K562 (cell line): Measurements from ENCODE around the gene ATAD3B. TPM values are rescaled to one million over a fixed set of nuclear protein-coding genes. Genes with fewer than 3 reads are reported as not detected.
A peak's percentile ranks its signal among the peaks of the same experiment; 100 is the strongest.

Experiments used
- FOXP1 ChIP-seq: sonication (generic); formaldehyde crosslinking; IDR thresholded peaks from 2 replicates; pipeline ENCODE4 v1.8.0; 2022; ENCODE audit warnings: mild to moderate bottlenecking, missing genetic modification reagents
- NR4A1 ChIP-seq, 2 experiments: fragments of 250-450 bp in 1 of 2; fragments of 450-650 bp in 1 of 2; sonication (Bioruptor Pico) in 1 of 2; IDR thresholded peaks; 2 replicates each; pipeline versions ENCODE4 v1.4.0 to v1.6.1; 2016 to 2020; ENCODE audit warnings: mild to moderate bottlenecking in 2 of 2, missing compliant biosample characterization in 1 of 2, missing genetic modification characterization in 1 of 2, moderate library complexity in 1 of 2
- POLR2AphosphoS5 ChIP-seq: IDR thresholded peaks from 2 replicates; pipeline ENCODE4 v1.6.1; 2011; ENCODE audit warnings: mild to moderate bottlenecking, low read depth, low read length, moderate library complexity; ENCODE audit not compliant: control insufficient read depth, insufficient read depth
- POLR3A ChIP-seq: IDR thresholded peaks from 2 replicates; pipeline ENCODE4 v1.6.1; 2011; ENCODE audit warnings: borderline replicate concordance, mild to moderate bottlenecking, moderate library complexity; ENCODE audit not compliant: insufficient read length, insufficient read depth; ENCODE audit errors: extremely low read depth
- RBM22 ChIP-seq: fragments of 200-400 bp; formaldehyde crosslinking; IDR thresholded peaks from 2 replicates; pipeline ENCODE4 v1.6.1; 2018; ENCODE audit warnings: low read length, low read depth; ENCODE audit not compliant: poor library complexity, severe bottlenecking
- polyA plus RNA-seq, 8 experiments: library from polyadenylated mRNA; depleted of rRNA in 4 of 8; stranded (reverse) in 5 of 8; unstranded in 3 of 8; fragments of >200 nt; fragmentation: Nextera tagmentation in 2 of 8; fragmentation: Illumina TruSeq in 1 of 8; extraction: Ambion mirVana in 2 of 8; extraction: Trizol in 1 of 8; gene quantifications; 2 replicates each; pipeline versions ENCODE4 v1.2.1 to v1.2.3, GENCODE V29; 2011 to 2014; ENCODE audit warnings: inconsistent platforms in 1 of 8, missing spikeins in 1 of 8
- total RNA-seq, 7 experiments: library from RNA; depleted of rRNA in 6 of 7; stranded (reverse); fragments of >200 nt in 6 of 7; fragmentation: Illumina TruSeq in 2 of 7; extraction: Trizol in 2 of 7; gene quantifications; 2 replicates each; pipeline versions ENCODE4 v1.2.1 to v1.2.3, GENCODE V29; 2011 to 2021; ENCODE audit warnings: low replicate concordance in 1 of 7
- TF ChIP-seq, protein P1 (sequence below): fragments of 200-600 bp; sonication (generic); IDR thresholded peaks from one replicate; pipeline ENCODE4 v1.6.1; 2012; ENCODE audit warnings: mild to moderate bottlenecking, low read depth, low read length, inconsistent platforms
- TF ChIP-seq, protein P2 (sequence below): fragments of 250-450 bp; sonication (Bioruptor Pico); IDR thresholded peaks from 2 replicates; pipeline ENCODE4 v1.8.0; 2021; ENCODE audit warnings: moderate library complexity, mild to moderate bottlenecking, inconsistent platforms
- TF ChIP-seq, protein P3 (sequence below): fragments of 450-650 bp; IDR thresholded peaks from 2 replicates; pipeline ENCODE4 v1.7.1; 2018; ENCODE audit warnings: mild to moderate bottlenecking, low read depth; ENCODE audit not compliant: partially characterized antibody

The ATAD3B gene
- total and polyA plus RNA-seq, 9 of the 15 experiments (the other 6 are each of a cell fraction or from before 2014, with no cell fraction given) = 0.07 to 113 (median 27.7) TPM

DNA sequence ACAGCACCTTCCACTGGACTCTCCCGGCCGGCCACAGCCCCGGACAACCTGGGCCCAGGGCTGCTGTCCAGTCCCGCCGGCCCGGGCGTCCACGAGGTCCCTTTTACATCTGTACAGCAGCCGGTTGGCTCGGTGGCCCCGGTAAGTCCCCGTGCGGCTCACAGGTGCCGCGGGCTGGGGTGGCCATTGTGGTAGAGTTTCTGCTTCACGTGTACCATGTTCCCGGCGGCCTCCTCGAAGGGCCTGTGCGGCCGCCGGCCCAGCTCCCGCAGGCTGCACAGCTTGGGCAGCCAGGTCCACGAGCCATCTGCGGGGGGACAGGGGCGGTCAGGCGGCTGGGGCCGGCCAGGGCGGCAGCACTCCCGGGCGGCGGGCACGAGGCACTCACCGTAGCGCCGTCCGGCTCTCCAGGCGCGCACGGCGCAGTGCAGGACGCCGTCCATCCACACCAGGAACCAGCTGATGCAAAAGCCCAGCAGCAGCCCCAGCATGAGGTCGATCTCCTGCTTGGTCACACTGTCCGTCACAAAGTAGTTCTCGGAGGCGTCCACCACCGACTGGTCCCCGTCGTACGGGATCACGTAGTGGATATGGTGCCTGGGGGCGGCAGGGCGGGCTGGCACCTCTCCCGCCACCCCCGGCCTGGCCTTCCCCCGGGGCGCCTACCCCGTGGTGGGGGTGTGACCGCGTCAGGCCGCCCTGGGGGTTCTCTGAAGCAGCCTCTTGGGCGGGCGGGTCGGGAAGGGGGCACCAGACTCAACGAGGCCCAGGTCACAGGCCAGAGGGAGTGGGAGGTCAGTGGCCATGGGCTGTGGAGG is 63.8 kb downstream of the ATAD3B start (continued):
- TF ChIP-seq RBM22 = peak; percentile 8
- TF ChIP-seq, protein P1, sequence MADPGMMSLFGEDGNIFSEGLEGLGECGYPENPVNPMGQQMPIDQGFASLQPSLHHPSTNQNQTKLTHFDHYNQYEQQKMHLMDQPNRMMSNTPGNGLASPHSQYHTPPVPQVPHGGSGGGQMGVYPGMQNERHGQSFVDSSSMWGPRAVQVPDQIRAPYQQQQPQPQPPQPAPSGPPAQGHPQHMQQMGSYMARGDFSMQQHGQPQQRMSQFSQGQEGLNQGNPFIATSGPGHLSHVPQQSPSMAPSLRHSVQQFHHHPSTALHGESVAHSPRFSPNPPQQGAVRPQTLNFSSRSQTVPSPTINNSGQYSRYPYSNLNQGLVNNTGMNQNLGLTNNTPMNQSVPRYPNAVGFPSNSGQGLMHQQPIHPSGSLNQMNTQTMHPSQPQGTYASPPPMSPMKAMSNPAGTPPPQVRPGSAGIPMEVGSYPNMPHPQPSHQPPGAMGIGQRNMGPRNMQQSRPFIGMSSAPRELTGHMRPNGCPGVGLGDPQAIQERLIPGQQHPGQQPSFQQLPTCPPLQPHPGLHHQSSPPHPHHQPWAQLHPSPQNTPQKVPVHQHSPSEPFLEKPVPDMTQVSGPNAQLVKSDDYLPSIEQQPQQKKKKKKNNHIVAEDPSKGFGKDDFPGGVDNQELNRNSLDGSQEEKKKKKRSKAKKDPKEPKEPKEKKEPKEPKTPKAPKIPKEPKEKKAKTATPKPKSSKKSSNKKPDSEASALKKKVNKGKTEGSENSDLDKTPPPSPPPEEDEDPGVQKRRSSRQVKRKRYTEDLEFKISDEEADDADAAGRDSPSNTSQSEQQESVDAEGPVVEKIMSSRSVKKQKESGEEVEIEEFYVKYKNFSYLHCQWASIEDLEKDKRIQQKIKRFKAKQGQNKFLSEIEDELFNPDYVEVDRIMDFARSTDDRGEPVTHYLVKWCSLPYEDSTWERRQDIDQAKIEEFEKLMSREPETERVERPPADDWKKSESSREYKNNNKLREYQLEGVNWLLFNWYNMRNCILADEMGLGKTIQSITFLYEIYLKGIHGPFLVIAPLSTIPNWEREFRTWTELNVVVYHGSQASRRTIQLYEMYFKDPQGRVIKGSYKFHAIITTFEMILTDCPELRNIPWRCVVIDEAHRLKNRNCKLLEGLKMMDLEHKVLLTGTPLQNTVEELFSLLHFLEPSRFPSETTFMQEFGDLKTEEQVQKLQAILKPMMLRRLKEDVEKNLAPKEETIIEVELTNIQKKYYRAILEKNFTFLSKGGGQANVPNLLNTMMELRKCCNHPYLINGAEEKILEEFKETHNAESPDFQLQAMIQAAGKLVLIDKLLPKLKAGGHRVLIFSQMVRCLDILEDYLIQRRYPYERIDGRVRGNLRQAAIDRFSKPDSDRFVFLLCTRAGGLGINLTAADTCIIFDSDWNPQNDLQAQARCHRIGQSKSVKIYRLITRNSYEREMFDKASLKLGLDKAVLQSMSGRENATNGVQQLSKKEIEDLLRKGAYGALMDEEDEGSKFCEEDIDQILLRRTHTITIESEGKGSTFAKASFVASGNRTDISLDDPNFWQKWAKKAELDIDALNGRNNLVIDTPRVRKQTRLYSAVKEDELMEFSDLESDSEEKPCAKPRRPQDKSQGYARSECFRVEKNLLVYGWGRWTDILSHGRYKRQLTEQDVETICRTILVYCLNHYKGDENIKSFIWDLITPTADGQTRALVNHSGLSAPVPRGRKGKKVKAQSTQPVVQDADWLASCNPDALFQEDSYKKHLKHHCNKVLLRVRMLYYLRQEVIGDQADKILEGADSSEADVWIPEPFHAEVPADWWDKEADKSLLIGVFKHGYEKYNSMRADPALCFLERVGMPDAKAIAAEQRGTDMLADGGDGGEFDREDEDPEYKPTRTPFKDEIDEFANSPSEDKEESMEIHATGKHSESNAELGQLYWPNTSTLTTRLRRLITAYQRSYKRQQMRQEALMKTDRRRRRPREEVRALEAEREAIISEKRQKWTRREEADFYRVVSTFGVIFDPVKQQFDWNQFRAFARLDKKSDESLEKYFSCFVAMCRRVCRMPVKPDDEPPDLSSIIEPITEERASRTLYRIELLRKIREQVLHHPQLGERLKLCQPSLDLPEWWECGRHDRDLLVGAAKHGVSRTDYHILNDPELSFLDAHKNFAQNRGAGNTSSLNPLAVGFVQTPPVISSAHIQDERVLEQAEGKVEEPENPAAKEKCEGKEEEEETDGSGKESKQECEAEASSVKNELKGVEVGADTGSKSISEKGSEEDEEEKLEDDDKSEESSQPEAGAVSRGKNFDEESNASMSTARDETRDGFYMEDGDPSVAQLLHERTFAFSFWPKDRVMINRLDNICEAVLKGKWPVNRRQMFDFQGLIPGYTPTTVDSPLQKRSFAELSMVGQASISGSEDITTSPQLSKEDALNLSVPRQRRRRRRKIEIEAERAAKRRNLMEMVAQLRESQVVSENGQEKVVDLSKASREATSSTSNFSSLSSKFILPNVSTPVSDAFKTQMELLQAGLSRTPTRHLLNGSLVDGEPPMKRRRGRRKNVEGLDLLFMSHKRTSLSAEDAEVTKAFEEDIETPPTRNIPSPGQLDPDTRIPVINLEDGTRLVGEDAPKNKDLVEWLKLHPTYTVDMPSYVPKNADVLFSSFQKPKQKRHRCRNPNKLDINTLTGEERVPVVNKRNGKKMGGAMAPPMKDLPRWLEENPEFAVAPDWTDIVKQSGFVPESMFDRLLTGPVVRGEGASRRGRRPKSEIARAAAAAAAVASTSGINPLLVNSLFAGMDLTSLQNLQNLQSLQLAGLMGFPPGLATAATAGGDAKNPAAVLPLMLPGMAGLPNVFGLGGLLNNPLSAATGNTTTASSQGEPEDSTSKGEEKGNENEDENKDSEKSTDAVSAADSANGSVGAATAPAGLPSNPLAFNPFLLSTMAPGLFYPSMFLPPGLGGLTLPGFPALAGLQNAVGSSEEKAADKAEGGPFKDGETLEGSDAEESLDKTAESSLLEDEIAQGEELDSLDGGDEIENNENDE = no peak
- TF ChIP-seq NR4A1 (CRISPR knock-in tag; IDR thresholded peaks at IDR 0.05) = no peak
- TF ChIP-seq NR4A1 (tag; IDR thresholded peaks at IDR 0.05) = no peak
- TF ChIP-seq POLR3A = no peak
- TF ChIP-seq FOXP1 (CRISPR knock-in tag) = no peak
- TF ChIP-seq, protein P2, sequence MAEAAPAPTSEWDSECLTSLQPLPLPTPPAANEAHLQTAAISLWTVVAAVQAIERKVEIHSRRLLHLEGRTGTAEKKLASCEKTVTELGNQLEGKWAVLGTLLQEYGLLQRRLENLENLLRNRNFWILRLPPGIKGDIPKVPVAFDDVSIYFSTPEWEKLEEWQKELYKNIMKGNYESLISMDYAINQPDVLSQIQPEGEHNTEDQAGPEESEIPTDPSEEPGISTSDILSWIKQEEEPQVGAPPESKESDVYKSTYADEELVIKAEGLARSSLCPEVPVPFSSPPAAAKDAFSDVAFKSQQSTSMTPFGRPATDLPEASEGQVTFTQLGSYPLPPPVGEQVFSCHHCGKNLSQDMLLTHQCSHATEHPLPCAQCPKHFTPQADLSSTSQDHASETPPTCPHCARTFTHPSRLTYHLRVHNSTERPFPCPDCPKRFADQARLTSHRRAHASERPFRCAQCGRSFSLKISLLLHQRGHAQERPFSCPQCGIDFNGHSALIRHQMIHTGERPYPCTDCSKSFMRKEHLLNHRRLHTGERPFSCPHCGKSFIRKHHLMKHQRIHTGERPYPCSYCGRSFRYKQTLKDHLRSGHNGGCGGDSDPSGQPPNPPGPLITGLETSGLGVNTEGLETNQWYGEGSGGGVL (CRISPR knock-in tag) = no peak
- TF ChIP-seq, protein P3, sequence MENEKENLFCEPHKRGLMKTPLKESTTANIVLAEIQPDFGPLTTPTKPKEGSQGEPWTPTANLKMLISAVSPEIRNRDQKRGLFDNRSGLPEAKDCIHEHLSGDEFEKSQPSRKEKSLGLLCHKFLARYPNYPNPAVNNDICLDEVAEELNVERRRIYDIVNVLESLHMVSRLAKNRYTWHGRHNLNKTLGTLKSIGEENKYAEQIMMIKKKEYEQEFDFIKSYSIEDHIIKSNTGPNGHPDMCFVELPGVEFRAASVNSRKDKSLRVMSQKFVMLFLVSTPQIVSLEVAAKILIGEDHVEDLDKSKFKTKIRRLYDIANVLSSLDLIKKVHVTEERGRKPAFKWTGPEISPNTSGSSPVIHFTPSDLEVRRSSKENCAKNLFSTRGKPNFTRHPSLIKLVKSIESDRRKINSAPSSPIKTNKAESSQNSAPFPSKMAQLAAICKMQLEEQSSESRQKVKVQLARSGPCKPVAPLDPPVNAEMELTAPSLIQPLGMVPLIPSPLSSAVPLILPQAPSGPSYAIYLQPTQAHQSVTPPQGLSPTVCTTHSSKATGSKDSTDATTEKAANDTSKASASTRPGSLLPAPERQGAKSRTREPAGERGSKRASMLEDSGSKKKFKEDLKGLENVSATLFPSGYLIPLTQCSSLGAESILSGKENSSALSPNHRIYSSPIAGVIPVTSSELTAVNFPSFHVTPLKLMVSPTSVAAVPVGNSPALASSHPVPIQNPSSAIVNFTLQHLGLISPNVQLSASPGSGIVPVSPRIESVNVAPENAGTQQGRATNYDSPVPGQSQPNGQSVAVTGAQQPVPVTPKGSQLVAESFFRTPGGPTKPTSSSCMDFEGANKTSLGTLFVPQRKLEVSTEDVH = no peak
- no peak for TF ChIP-seq POLR2AphosphoS5
